GM21360 (cell line): Measurements from ENCODE around the gene DIP2C.
"Not testable (repeated sequence)": the region's sequence is repeated elsewhere in the genome, so short reads cannot be mapped to it uniquely, and the experiment has no call there.

Source experiments
- ATAC-seq: cut with Tn5 transposase; IDR thresholded peaks from one replicate; pipeline ENCODE4 v1.9.1; 2021; ENCODE audit warnings: mild to moderate bottlenecking, moderate library complexity; ENCODE audit not compliant: unreplicated experiment

Gene DIP2C

GRCh38 chr10:700183-700582, 10.7 kb upstream of the DIP2C start:
- ATAC-seq = not testable (repeated sequence)

- ATAC-seq = no peak
Measured at GRCh38 chr10:697097-697875, 7.8 kb upstream of the DIP2C start.

GRCh38 chr10:695396-695795, 5.9 kb upstream of the DIP2C start:
- ATAC-seq = no peak

- ATAC-seq = no peak
Measured at GRCh38 chr10:693506-693905, 4.0 kb upstream of the DIP2C start.

GRCh38 chr10:692682-693351, 3.3 kb upstream of the DIP2C start:
- ATAC-seq = no peak

GRCh38 chr10:691216-691615, 1.7 kb upstream of the DIP2C start:
- ATAC-seq = no peak

- no peak for ATAC-seq
Measured at GRCh38 chr10:690372-691161, 1.1 kb upstream of the DIP2C start.

- no peak for ATAC-seq
Measured at GRCh38 chr10:689121-689451, 382 bp downstream of the DIP2C start.

GRCh38 chr10:688312-689120, 952 bp downstream of the DIP2C start:
- no peak for ATAC-seq

GRCh38 chr10:687583-688311, 1.7 kb downstream of the DIP2C start:
- no peak for ATAC-seq

GRCh38 chr10:686155-686931, 3.1 kb downstream of the DIP2C start:
- ATAC-seq = no peak

- no peak for ATAC-seq
Measured at GRCh38 chr10:685613-686012, 3.9 kb downstream of the DIP2C start.

GRCh38 chr10:683448-684071, 5.9 kb downstream of the DIP2C start:
- no peak for ATAC-seq

- ATAC-seq = no peak
Measured at GRCh38 chr10:682931-683447, 6.5 kb downstream of the DIP2C start.

GRCh38 chr10:681670-682318, 7.7 kb downstream of the DIP2C start:
- no peak for ATAC-seq

- no peak for ATAC-seq
Measured at GRCh38 chr10:680745-681144, 8.7 kb downstream of the DIP2C start.

- ATAC-seq = no peak
Measured at GRCh38 chr10:680146-680545, 9.3 kb downstream of the DIP2C start.

- no peak for ATAC-seq
Measured at GRCh38 chr10:679556-679955, 9.9 kb downstream of the DIP2C start.

- not testable (repeated sequence) for ATAC-seq
Measured at GRCh38 chr10:678662-679005, 10.8 kb downstream of the DIP2C start.
